Right hindlimb (tissue), 1 donor: ENCODE results near the gene FUBP3.
A peak's percentile ranks its signal among the peaks of the same experiment; 100 is the strongest.
"Not testable (repeated sequence)": the region's sequence is repeated elsewhere in the genome, so short reads cannot be mapped to it uniquely, and the experiment has no call there.

Experiments used
- DNase-seq: peaks from one replicate; pipeline ENCODE4 v3.0.0-alpha.2; 2018

FUBP3 gene

GRCh38 chr9:130663258-130663976 lies 84.0 kb downstream of the FUBP3 start:
- DNase-seq, result no peak

- no peak for DNase-seq
Observed at GRCh38 chr9:130663977-130664250, 84.5 kb downstream of the FUBP3 start.

GRCh38 chr9:130664251-130665028 lies 85.1 kb downstream of the FUBP3 start, which contains the start of gene PRDM12:
Gene PRDM12 (plus strand): TSS chr9:130664594. CDS start chr9:130664654, 60 bp downstream.
- DNase-seq, result no peak

GRCh38 chr9:130665029-130665430 lies 85.7 kb downstream of the FUBP3 start:
- no peak for DNase-seq

- DNase-seq, result no peak
Observed at GRCh38 chr9:130665431-130666392, 86.3 kb downstream of the FUBP3 start.

- DNase-seq, result no peak
Observed at GRCh38 chr9:130666393-130667119, 87.2 kb downstream of the FUBP3 start.

- DNase-seq, result no peak
Observed at GRCh38 chr9:130667120-130667435, 87.7 kb downstream of the FUBP3 start.

GRCh38 chr9:130668196-130668595 lies 88.8 kb downstream of the FUBP3 start:
- DNase-seq, result no peak

GRCh38 chr9:130668659-130669058 lies 89.3 kb downstream of the FUBP3 start:
- no peak for DNase-seq

GRCh38 chr9:130669965-130670364 lies 90.6 kb downstream of the FUBP3 start:
- no peak for DNase-seq

GRCh38 chr9:130670644-130671043 lies 91.3 kb downstream of the FUBP3 start:
- DNase-seq, result no peak

GRCh38 chr9:130672466-130672865 lies 93.1 kb downstream of the FUBP3 start:
- DNase-seq, result no peak

- no peak for DNase-seq
Observed at GRCh38 chr9:130672933-130673615, 93.7 kb downstream of the FUBP3 start.

- DNase-seq, result no peak
Observed at GRCh38 chr9:130675396-130675795, 96.0 kb downstream of the FUBP3 start.

GRCh38 chr9:130677252-130677651 lies 97.9 kb downstream of the FUBP3 start:
- DNase-seq, result no peak

GRCh38 chr9:130680836-130681768 lies 101.7 kb downstream of the FUBP3 start:
- peak; percentile 74 for DNase-seq

- no peak for DNase-seq
Observed at GRCh38 chr9:130681769-130682420, 102.5 kb downstream of the FUBP3 start.

GRCh38 chr9:130682421-130683121 lies 103.2 kb downstream of the FUBP3 start:
- DNase-seq, result peak; percentile 74

GRCh38 chr9:130685104-130685503 lies 105.7 kb downstream of the FUBP3 start:
- no peak for DNase-seq

GRCh38 chr9:130685945-130686344 lies 106.6 kb downstream of the FUBP3 start:
- DNase-seq, result not testable (repeated sequence)
